Measurements from ENCODE around the gene OR5H14. TPM values are rescaled to one million over a fixed set of nuclear protein-coding genes. Genes with fewer than 3 reads are reported as not detected.

OR5H14 gene
- total RNA-seq, 1 experiment from 2014 or later = not detected

DNA sequence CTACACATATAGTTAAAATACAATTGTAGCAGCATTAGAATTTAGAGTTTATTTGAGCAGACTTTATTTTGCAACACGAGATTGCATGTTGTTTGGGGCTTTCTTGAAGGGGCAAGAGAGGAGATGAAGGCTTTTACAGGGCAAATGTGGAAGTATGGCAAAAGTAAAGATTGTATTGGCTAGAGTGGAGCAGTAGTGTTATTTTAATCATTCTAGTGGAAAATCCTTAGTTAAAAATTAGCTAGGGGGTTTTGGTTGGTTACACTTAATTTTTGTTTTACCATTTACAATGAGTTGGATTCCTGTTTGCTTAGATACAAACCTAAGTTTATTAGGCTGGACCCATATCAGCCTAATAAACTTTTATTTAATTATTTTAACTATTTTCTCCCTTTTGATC is 23.8 kb downstream of the OR5H14 start:
- H3K27me3 ChIP-seq (ENCODE audit: insufficient read depth, low read length) = no peaks in the 10 kb centered on the region
- H3K56ac ChIP-seq (ENCODE audit: insufficient read length, low read depth, low read length) = no peak overlapping the region
- no peak for DNase-seq
- H3K18ac ChIP-seq (ENCODE audit: insufficient read length, low read depth, low read length) = no peak overlapping the region
- H3K9me3 ChIP-seq (ENCODE audit: control insufficient read depth, low read depth, low read length) = peaks cover 4% of the 10 kb centered on the region
- H3K27me3 Mint-ChIP-seq (ENCODE audit: low read depth) = peaks cover 2% of the 10 kb centered on the region
- H3K23me2 ChIP-seq (ENCODE audit: insufficient read length, low read depth, low read length, poor library complexity, severe bottlenecking) = no peaks in the 10 kb centered on the region
- no peaks in the 10 kb centered on the region for H3K4me1 Mint-ChIP-seq
- H2AFZ ChIP-seq (ENCODE audit: low read length) = no peak overlapping the region
- no peak overlapping the region for H4K91ac ChIP-seq (ENCODE audit: insufficient read length, low read depth, low read length)
- H3K4ac ChIP-seq (ENCODE audit: low read depth, low read length) = no peak overlapping the region
- no peak overlapping the region for H4K5ac ChIP-seq (ENCODE audit: insufficient read length, low read depth, low read length)
- TF ChIP-seq, protein P1, sequence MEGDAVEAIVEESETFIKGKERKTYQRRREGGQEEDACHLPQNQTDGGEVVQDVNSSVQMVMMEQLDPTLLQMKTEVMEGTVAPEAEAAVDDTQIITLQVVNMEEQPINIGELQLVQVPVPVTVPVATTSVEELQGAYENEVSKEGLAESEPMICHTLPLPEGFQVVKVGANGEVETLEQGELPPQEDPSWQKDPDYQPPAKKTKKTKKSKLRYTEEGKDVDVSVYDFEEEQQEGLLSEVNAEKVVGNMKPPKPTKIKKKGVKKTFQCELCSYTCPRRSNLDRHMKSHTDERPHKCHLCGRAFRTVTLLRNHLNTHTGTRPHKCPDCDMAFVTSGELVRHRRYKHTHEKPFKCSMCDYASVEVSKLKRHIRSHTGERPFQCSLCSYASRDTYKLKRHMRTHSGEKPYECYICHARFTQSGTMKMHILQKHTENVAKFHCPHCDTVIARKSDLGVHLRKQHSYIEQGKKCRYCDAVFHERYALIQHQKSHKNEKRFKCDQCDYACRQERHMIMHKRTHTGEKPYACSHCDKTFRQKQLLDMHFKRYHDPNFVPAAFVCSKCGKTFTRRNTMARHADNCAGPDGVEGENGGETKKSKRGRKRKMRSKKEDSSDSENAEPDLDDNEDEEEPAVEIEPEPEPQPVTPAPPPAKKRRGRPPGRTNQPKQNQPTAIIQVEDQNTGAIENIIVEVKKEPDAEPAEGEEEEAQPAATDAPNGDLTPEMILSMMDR (conservative IDR thresholded peaks at IDR 0.05) = no peak
- no peaks in the 10 kb centered on the region for H4K20me1 ChIP-seq (ENCODE audit: control insufficient read depth, insufficient read depth, insufficient read length)
- H3K4me1 ChIP-seq (ENCODE audit: insufficient read depth, low read length) = no peaks in the 10 kb centered on the region
- no peak overlapping the region for H2BK120ac ChIP-seq (ENCODE audit: low read depth, low read length, poor library complexity, severe bottlenecking)
- no peak overlapping the region for H3K9ac ChIP-seq (ENCODE audit: extremely low read depth, insufficient read length, low read length)
- H3K27ac ChIP-seq (ENCODE audit: insufficient read length, low read depth, low read length) = no peak overlapping the region
- no peaks in the 10 kb centered on the region for H3K79me2 ChIP-seq (ENCODE audit: insufficient read depth, low read length)
- no peak overlapping the region for H3T11ph ChIP-seq (ENCODE audit: low read length)
- H3K79me1 ChIP-seq (ENCODE audit: insufficient read depth, low read depth, low read length, poor library complexity, severe bottlenecking) = no peaks in the 10 kb centered on the region
- no peak overlapping the region for H4K8ac ChIP-seq (replicated peaks; ENCODE audit: insufficient read length, low read depth, low read length)
- no peak overlapping the region for H3K4me3 Mint-ChIP-seq
- H3K14ac ChIP-seq (ENCODE audit: insufficient read depth, low read length) = no peak overlapping the region
- H2BK20ac ChIP-seq (ENCODE audit: low read depth, low read length, poor library complexity, severe bottlenecking) = no peak overlapping the region
- H3K27ac Mint-ChIP-seq = no peak overlapping the region
- no peak overlapping the region for H2BK5ac ChIP-seq (ENCODE audit: insufficient read length, low read length)
- H3K23ac ChIP-seq (ENCODE audit: insufficient read length, low read depth, low read length) = no peak overlapping the region
- peaks cover 11 to 37% (median 30%) of the 10 kb centered on the region in 3 experiments for H3K36me3 Mint-ChIP-seq (ENCODE audit: insufficient read depth in 1 of 3, low read depth in 3 of 3)
- no peak overlapping the region for H2BK12ac ChIP-seq (ENCODE audit: insufficient read length, low read depth, low read length)
- peaks cover 35 to 39% of the 10 kb centered on the region in 2 experiments for H3K9me3 Mint-ChIP-seq
- H2AK5ac ChIP-seq (ENCODE audit: insufficient read length, low read length) = no peak overlapping the region
- WGBS (ENCODE audit: extremely low coverage, insufficient read length, low lambda C conversion rate) = no CpG with 5 or more reads among the region's 1 CpG
- no peak overlapping the region for H2BK15ac ChIP-seq (ENCODE audit: low read depth, low read length)
- H3K4me2 ChIP-seq (ENCODE audit: insufficient read depth, insufficient read length, low read length) = no peak overlapping the region

Data from H9 (cell line).